ENCODE data around the gene PPP2R2C. TPM values are rescaled to one million over a fixed set of nuclear protein-coding genes. Genes with fewer than 3 reads are reported as not detected.

Gene PPP2R2C
- total RNA-seq: 0.34 and 0.70 TPM in 2 replicates

GRCh38 chr4:6472387-6473263, at the start of gene PPP2R2C:
Gene PPP2R2C (minus strand): TSS chr4:6472614. CDS start chr4:6472229, 385 bp downstream.
- no peak for DNase-seq

- no peak for DNase-seq
These were observed 48.6 kb upstream of the PPP2R2C start for GRCh38 chr4:6520978-6521377.

- no peak for DNase-seq
These were observed 47.7 kb upstream of the PPP2R2C start for GRCh38 chr4:6520051-6520636.

DNA sequence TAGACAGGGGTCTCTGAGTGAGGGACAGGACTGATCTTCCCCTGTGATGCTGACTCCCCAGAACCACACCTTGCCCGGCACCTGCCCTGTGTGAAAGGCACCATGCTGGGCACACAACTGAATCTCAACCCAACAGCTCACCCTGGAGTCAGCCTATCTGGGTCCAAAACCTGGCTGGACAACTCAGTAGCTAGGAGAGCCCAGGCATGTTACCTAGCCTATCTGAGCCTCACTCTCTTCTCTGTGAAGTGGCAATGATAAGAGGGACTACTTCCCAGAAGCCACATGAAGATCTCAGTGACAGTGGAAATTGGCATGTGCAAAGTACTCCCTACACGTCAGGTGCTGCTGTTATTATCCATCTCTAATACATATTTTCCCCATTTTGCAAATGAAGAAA, 44.8 kb upstream of the PPP2R2C start:
- DNase-seq: no peak

DNA sequence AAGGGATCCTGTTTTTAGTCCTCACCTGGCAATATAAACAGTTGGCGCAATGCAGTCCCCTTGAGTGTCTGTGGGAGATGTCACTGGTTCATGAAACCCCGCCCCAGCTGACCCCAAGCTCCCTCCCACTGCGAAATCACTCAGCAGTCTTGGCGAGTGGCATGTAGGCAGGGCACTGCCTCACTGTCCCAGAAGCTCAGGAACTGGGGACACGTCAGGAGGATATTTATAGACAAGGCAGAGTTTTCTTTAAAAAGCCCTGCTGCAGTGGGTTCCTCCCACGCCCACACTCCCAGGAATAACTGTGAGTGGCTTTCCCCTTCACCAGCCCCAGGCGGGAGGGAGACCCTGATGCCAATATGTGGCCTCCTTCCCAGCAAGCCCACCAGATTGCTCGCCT, 44.3 kb upstream of the PPP2R2C start:
- DNase-seq: no peak

- no peak for DNase-seq
These were observed 43.9 kb upstream of the PPP2R2C start for GRCh38 chr4:6516281-6516680.

DNA sequence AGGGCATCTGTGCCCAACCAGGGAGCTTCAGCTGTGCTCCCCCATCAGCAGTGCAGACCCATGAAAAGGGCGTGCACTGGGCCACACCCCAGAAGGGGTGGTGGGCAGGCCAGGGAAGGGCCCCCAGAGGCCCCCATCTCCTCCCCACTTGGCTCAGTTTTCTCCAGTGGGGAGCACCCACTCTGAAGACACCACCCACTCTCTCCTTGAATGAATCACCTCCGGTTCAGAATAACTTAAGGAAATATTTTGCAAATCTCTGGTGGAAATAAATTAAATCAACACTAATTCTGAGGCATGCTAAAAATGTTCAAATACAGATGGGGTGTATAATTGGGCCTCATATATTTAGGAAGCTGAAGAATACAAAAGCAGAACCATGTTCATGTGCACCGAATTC, 41.3 kb upstream of the PPP2R2C start:
- no peak for DNase-seq

- no peak for DNase-seq
These were observed 37.2 kb upstream of the PPP2R2C start for GRCh38 chr4:6509587-6509986.

DNA sequence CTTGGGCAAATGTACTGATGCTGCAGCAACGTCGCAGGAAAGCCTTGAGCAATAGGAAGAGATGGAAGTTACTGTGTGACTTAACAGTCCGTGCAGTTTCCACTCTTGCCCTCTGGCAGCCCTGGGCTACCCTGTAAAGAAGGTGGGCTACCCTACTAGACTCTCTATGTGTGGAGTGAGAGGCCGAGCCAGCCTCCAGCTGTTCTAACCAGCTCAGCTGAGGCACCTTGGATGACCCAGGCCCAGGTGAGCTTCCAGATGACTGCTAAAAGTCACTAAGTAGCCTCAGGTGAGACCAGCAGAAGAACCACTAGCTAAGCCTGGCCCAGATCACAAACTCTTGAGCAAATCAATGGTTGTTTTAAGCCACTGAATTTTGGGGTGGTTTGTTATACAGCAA, 34.9 kb upstream of the PPP2R2C start:
- DNase-seq: no peak

DNA sequence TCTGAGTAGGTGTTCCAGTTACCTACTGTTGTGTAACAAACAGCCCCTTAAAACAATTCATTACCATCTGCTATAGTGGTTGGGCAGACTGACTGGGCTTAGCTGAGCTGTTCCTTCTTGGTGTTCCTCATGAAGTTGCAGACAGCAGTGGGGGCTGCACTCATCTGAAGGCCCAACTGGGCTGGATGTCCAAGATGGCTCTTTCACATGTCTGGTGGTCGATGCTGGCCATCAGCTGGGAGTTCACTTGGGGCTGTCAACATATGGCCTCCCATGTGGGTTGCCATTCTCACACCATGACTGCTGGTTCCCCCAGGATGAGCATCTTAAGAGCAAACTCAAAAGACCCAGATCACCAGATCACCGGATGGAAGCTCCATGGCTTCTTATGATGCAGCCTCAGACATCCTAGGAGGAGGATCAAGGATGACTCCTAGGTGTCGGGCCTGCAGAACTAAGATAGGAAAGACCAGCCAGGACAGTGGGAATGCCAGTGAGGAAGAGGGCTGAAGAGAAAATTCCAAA, 34.3 kb upstream of the PPP2R2C start:
- no peak for DNase-seq

DNA sequence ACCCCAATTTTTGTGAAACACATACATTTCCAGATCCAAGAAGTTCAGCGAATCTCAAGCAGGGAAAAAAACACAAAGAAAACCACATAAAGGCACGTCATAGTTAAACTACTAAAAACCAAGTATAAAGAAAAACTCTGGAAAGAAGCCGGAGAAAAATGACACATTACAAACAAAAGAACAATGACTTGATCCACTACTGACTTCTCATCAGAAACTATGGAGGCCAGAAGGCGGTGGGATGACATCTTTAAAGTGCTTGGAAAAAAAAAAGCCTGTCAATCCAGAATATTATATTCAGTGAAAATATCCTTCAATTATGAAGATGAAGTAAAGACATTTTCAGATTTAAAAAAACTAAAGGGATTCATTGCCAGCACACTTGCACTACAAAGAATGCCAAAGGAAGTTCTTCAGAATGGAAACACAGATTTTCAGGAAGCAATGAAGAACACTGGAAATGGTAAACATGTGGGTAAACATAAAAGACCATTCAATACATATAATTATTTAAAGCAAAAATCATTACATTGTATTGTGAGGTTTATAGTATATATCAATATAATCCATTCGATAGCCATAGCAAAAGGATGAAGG, 32.6 kb upstream of the PPP2R2C start:
- DNase-seq: no peak

- DNase-seq: no peak
These were observed 30.5 kb upstream of the PPP2R2C start for GRCh38 chr4:6502747-6503465.

DNA sequence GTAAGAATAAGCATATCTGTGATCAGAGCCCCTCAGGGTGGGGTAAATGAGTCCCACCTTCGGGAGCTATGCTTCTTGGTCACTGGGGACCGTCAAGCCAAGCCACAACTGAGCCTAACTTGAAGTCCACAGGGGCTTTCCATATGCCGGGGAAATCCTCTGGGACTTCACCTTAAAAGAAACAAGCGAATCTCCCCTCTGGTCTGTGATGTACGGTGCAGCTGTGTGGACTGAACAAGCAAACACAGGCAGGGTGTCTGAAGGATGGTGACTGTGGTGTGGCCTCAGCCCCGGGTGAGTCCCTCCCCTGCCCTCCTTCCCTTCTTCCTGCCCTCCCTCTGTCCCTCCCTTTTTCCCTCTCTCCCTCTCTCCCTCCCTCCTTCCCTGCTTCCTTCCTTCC, 29.7 kb upstream of the PPP2R2C start:
- DNase-seq: no peak

DNA sequence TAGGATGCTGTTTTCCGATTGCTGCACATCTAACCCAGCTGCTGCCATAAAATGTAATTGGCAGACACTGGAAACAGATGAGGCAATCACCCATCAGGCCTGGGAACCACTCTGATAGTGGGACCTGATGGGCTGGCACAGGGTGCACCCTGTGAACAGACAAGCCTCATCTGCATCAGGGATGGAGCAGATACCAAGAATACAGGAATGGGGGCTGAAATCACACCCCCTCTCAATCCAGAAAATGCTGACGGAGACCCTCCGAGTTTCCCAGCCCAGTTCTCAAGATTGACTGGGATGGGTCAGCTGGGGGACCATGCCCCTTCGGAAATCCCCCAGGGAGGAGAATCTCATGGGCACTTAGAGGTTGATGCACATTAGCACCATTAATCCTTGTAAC, 28.8 kb upstream of the PPP2R2C start:
- no peak for DNase-seq

DNA sequence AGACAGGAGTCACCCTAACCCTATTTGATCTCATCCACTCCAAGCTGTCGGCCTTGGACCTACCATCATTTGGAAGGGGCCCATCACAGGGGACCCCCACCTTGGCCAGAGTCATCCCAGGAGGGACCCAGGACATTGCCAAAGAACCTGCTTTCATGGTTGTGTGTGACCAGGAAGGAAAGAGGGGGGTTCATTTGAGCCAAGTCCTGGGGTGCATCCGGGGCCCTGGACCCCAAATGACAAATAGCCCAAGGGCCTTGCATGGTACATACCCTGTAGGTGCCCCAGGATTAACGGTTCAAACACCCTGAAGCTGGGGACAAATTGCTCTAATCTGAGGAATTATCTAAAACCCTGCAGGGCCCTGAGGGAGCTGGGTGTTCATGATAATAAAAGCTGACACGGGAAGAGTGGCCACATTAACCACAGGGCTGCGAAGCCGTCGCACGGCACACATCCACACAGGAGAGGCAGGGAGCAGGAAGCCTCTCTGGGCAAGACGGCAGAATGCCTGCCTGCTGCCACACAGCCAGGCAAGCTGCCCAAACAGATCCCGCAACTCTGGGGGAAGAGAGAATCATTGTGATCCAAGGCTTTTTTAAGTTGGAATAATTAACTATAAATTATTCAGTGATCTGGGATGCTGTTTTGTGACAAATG, 28.2 kb upstream of the PPP2R2C start:
- no peak for DNase-seq

GRCh38 chr4:6499238-6499600, 26.8 kb upstream of the PPP2R2C start:
- no peak for DNase-seq

- no peak for DNase-seq
These were observed 26.3 kb upstream of the PPP2R2C start for GRCh38 chr4:6498511-6499237.

GRCh38 chr4:6497796-6498195, 25.4 kb upstream of the PPP2R2C start:
- DNase-seq: no peak

GRCh38 chr4:6495736-6496135, 23.3 kb upstream of the PPP2R2C start:
- DNase-seq: no peak

DNA sequence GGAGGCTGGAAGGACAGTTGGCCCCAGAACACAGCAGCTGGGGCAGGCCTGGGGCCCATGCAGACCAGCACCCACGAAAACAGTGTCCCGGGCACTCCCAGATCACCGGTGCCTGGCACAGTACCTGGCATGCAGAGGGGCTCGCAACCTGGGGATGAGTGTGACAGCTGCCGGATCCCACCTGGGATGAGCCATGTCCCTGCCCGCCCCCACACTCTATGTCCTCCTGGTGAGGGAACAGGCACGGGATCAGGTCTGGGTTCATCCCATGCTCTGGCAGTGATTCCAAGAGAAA, 22.8 kb upstream of the PPP2R2C start:
- no peak for DNase-seq

- no peak for DNase-seq
These were observed 22.2 kb upstream of the PPP2R2C start for GRCh38 chr4:6494431-6495295.

Data from dermis blood vessel endothelial cell (primary cell).